SK-N-MC (cell line): ENCODE measurements around the gene GSK3B.

Source experiments
- EZH2 ChIP-seq: fragments of 200-600 bp; sonication (generic); IDR thresholded peaks from one replicate; pipeline ENCODE4 v1.6.1; 2017; ENCODE audit warnings: antibody characterized with exemption
- POLR2AphosphoS5 ChIP-seq: IDR thresholded peaks from 2 replicates; pipeline ENCODE4 v1.6.1; 2012; ENCODE audit warnings: mild to moderate bottlenecking, low read depth, low read length, borderline replicate concordance

- TF ChIP-seq POLR2AphosphoS5 (no peak), EZH2 (no peak)
Observed at GRCh38 chr3:119976214-119976613, 118.0 kb downstream of the GSK3B start.
